Measurements from ENCODE around the gene JARID2. TPM values are rescaled to one million over a fixed set of nuclear protein-coding genes. Genes with fewer than 3 reads are reported as not detected.
A peak's percentile ranks its signal among the peaks of the same experiment; 100 is the strongest.
"Not testable (repeated sequence)": the region's sequence is repeated elsewhere in the genome, so short reads cannot be mapped to it uniquely, and the experiment has no call there.

Gene JARID2
- total and polyA plus RNA-seq, 11 donors: 3.5 to 12.2 (median 7.5) TPM

- TF ChIP-seq CTCF (IDR thresholded peaks at IDR 0.05): no peak
- no peak for TF ChIP-seq POLR2A (IDR thresholded peaks at IDR 0.05)
- Histone ChIP-seq H3K27me3 (no peaks in the 10 kb centered on the region), H3K4me3 (no peak overlapping the region), H3K4me1 (peaks cover 0 to 77% (median 54%) of the 10 kb centered on the region in 12 donors), H3K36me3 (no peaks in the 10 kb centered on the region), H3K9me3 (no peaks in the 10 kb centered on the region), H3K27ac (peak overlapping the region in 2 of 12 donors; percentile 34 to 49)
- DNase-seq (no peak), ATAC-seq (no peak)
- WGBS, 4 donors: 74 to 78% (median 75%) methylated on average over 5 of the region's 5 CpGs
- intact Hi-C loops (cut with DNase I): loop anchor here in 1 of 10 donors (5.0 kb wide), 1 partner anchor 49 kb away; the partner anchor contains the start of gene JARID2
Measured at GRCh38 chr6:15296249-15296648, 50.4 kb downstream of the JARID2 start.

GRCh38 chr6:15296735-15297134 lies 50.9 kb downstream of the JARID2 start:
- intact Hi-C loops (cut with DNase I): loop anchor here in 1 of 10 donors (5.0 kb wide), 1 partner anchor 49 kb away; the partner anchor contains the start of gene JARID2
- ATAC-seq (peak in 2 of 4 donors; percentile 50 to 59), DNase-seq (no peak)
- Histone ChIP-seq H3K4me1 (peaks cover 0 to 82% (median 58%) of the 10 kb centered on the region in 12 donors), H3K27me3 (no peaks in the 10 kb centered on the region), H3K4me3 (no peak overlapping the region), H3K9me3 (no peaks in the 10 kb centered on the region), H3K36me3 (no peaks in the 10 kb centered on the region), H3K27ac (peak overlapping the region in 2 of 12 donors; percentile 34 to 49)
- WGBS, 4 donors: 52 to 69% (median 54%) methylated on average over 2 of the region's 2 CpGs
- TF ChIP-seq CTCF (IDR thresholded peaks at IDR 0.05): no peak
- no peak for TF ChIP-seq POLR2A (IDR thresholded peaks at IDR 0.05)

DNA sequence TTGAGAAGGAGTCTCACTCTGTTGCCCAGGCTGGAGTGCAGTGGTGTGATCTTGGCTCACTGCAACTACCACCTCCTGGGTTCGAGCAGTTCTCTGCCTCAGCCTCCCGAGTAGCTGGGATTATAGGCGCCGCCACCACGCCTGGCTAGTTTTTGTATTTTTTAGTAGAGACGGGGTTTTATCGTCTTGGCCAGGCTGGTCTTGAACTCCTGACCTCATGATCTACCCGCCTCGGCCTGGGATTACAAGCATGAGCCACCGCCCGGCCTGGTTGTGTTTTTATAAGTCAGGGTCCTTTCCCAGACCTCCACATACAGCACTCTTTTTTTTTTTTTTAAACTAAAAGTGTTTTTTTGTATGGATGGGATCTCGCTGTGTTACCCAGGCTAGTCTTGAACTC lies 51.3 kb downstream of the JARID2 start:
- H3K36me3 ChIP-seq, H3K4me3 ChIP-seq, H3K9me3 ChIP-seq, ATAC-seq, DNase-seq, H3K27me3 ChIP-seq: not testable (repeated sequence)
- intact Hi-C loops (cut with DNase I): loop anchor here in 1 of 10 donors (5.0 kb wide), 1 partner anchor 50 kb away; the partner anchor contains the start of gene JARID2
- 90 to 94% (median 92%) methylated on average over 12 of the region's 12 CpGs for WGBS, 4 donors
- peak overlapping the region in 1 of 12 donors; percentile 49 for H3K27ac ChIP-seq
- H3K4me1 ChIP-seq: peaks cover 0 to 86% (median 59%) of the 10 kb centered on the region in 12 donors

- H3K36me3 ChIP-seq: no peaks in the 10 kb centered on the region
- no peak overlapping the region for H3K4me3 ChIP-seq
- no peak for TF ChIP-seq POLR2A (IDR thresholded peaks at IDR 0.05)
- TF ChIP-seq CTCF (IDR thresholded peaks at IDR 0.05): no peak
- WGBS, 4 donors: 59 to 64% (median 60%) methylated on average over 9 of the region's 9 CpGs
- H3K4me1 ChIP-seq: peaks cover 0 to 80% (median 57%) of the 10 kb centered on the region in 12 donors
- H3K27ac ChIP-seq: peak overlapping the region in 1 of 12 donors; percentile 75
- DNase-seq: no peak
- ATAC-seq: peak in 1 of 4 donors; percentile 35
- intact Hi-C loops (cut with DNase I): loop anchor here in 1 of 10 donors (5.0 kb wide), 1 partner anchor 51 kb away; the partner anchor contains the start of gene JARID2
- H3K27me3 ChIP-seq: no peaks in the 10 kb centered on the region
- no peaks in the 10 kb centered on the region for H3K9me3 ChIP-seq
Measured at GRCh38 chr6:15297895-15298590, 52.2 kb downstream of the JARID2 start.

Measured in heart left ventricle (tissue), 16 donors.